K562 (cell line): ENCODE data around the gene PTGES3L. TPM values are rescaled to one million over a fixed set of nuclear protein-coding genes. Genes with fewer than 3 reads are reported as not detected.
A peak's percentile ranks its signal among the peaks of the same experiment; 100 is the strongest.

Experiments
- ATAC-seq: fragments of 200-7000 bp; cut with Tn5 transposase; 3 replicates; pipeline ENCODE4 v1.9.1; 2020; ENCODE audit warnings: moderate library complexity
- BruUV-seq: library from RNA; stranded (reverse); fragments of 400-500 nt; replicated peaks from 2 replicates; lab custom pipeline; 2021; lab: Mats Ljungman, UMichigan
- CTCF ChIA-PET: fragments of 300-600 bp; formaldehyde crosslinking; extraction: SDS; loops from one replicate; lab custom pipeline; 2021; ENCODE audit warnings: low intra/inter-chr PET ratio; lab: Yijun Ruan, JAX
- POLR2A ChIA-PET: fragments of 300-600, 350-650 bp; sonication (Branson Sonifier 250); formaldehyde crosslinking; extraction: SDS; loops from one replicate; lab custom pipeline; 2021; ENCODE audit warnings: antibody characterized with exemption, inconsistent platforms; lab: Yijun Ruan, JAX
- DNase-seq, 4 experiments: peaks; one replicate each; pipeline versions ENCODE4 v3.0.0 to v3.0.0-alpha.2; 2011 to 2018; ENCODE audit warnings: low spot score in 3 of 4, mixed read lengths in 3 of 4; ENCODE audit errors: extremely low read depth in 1 of 4
- FAIRE-seq: peaks from 2 replicates; lab custom pipeline; 2011; peaks lifted over from hg19 to GRCh38; lab: Jason Lieb, UNC
- H2AFZ ChIP-seq: 2 replicates; pipeline ENCODE4 v1.6.0; 2011; ENCODE audit warnings: low read depth, low read length, control low read depth, inconsistent platforms
- H3K27ac ChIP-seq: fragments of 200-600 bp; 3 replicates; pipeline ENCODE4 v1.8.0; 2011; ENCODE audit warnings: low read depth, mild to moderate bottlenecking, control low read depth, inconsistent platforms, low read length, moderate library complexity, mixed read lengths; ENCODE audit errors: extremely low read depth
- H3K27me3 ChIP-seq, 2 experiments: fragments of 300-600 bp in 1 of 2; 2 replicates in 1 of 2; 3 replicates in 1 of 2; pipeline versions ENCODE4 v1.6.0 to v1.8.0; 2011; ENCODE audit warnings: inconsistent platforms in 2 of 2, low read length in 2 of 2, mild to moderate bottlenecking in 1 of 2, mixed read lengths in 1 of 2, moderate library complexity in 1 of 2; ENCODE audit not compliant: control insufficient read depth in 2 of 2, insufficient read depth in 2 of 2
- H3K36me3 ChIP-seq: fragments of 300-600 bp; 3 replicates; pipeline ENCODE4 v1.8.0; 2011; ENCODE audit warnings: mild to moderate bottlenecking, low read length, inconsistent platforms; ENCODE audit not compliant: control insufficient read depth, insufficient read depth
- H3K4me1 ChIP-seq, 2 experiments: fragments of 200-600 bp in 1 of 2; replicated peaks in 1 of 2; 2 replicates in 1 of 2; 3 replicates in 1 of 2; pipeline versions ENCODE4 v1.5.1 to v1.8.0; 2011; ENCODE audit warnings: inconsistent platforms in 2 of 2, low read length in 2 of 2, mild to moderate bottlenecking in 1 of 2, mixed read lengths in 1 of 2, moderate library complexity in 1 of 2; ENCODE audit not compliant: control insufficient read depth in 2 of 2, insufficient read depth in 2 of 2
- H3K4me2 ChIP-seq: 2 replicates; pipeline ENCODE4 v1.6.1; 2011; ENCODE audit warnings: low read length, control low read depth, inconsistent platforms, mixed read lengths; ENCODE audit not compliant: insufficient read depth
- H3K4me3 ChIP-seq: fragments of 200-600 bp; sonication (generic), shearing (Covaris generic); 2 replicates; pipeline ENCODE4 v1.5.1; 2016; ENCODE audit warnings: control low read depth, inconsistent platforms
- H3K79me2 ChIP-seq: fragments of 200-600 bp; 3 replicates; pipeline ENCODE4 v1.8.0; 2011; ENCODE audit warnings: low read length, inconsistent platforms; ENCODE audit not compliant: control insufficient read depth, insufficient read depth
- H3K9ac ChIP-seq, 2 experiments: 2 replicates each; pipeline versions ENCODE4 v1.6.0 to v1.6.1; 2011; ENCODE audit warnings: low read depth in 2 of 2, low read length in 2 of 2, control low read depth in 1 of 2, inconsistent platforms in 1 of 2, mild to moderate bottlenecking in 1 of 2, mixed read lengths in 1 of 2; ENCODE audit not compliant: insufficient read depth in 1 of 2
- H3K9me1 ChIP-seq: one replicate; pipeline ENCODE4 v1.6.0; 2011; ENCODE audit warnings: inconsistent platforms, mild to moderate bottlenecking, low read length, moderate library complexity; ENCODE audit not compliant: control insufficient read depth, insufficient read depth
- H3K9me3 ChIP-seq: replicated peaks from 2 replicates; pipeline ENCODE4 v1.5.1; 2011; ENCODE audit warnings: low read depth, low read length, inconsistent platforms; ENCODE audit not compliant: control insufficient read depth, insufficient read depth
- H4K20me1 ChIP-seq: replicated peaks from 2 replicates; pipeline ENCODE4 v1.6.1; 2011; ENCODE audit warnings: low read length, inconsistent platforms, mixed read lengths; ENCODE audit not compliant: control insufficient read depth, insufficient read depth
- ARID2 ChIP-seq: fragments of 450-650 bp; IDR thresholded peaks from 2 replicates; pipeline ENCODE4 v1.6.1; 2017; ENCODE audit warnings: antibody characterized with exemption, mild to moderate bottlenecking
- DDX20 ChIP-seq: fragments of 450-650 bp; IDR thresholded peaks from 2 replicates; pipeline ENCODE4 v1.6.1; 2016; ENCODE audit warnings: missing genetic modification characterization, low read depth, mild to moderate bottlenecking, missing compliant biosample characterization, moderate library complexity
- DIDO1 ChIP-seq: fragments of 450-650 bp; IDR thresholded peaks from 2 replicates; pipeline ENCODE4 v1.6.1; 2016; ENCODE audit warnings: low read depth, missing biosample characterization, missing genetic modification characterization
- ETV1 ChIP-seq: fragments of 450-650 bp; conservative IDR thresholded peaks from 2 replicates; pipeline ENCODE4 v1.6.1; 2016; ENCODE audit warnings: missing genetic modification characterization, control low read depth, low read depth, missing compliant biosample characterization
- FOS ChIP-seq: IDR thresholded peaks from 3 replicates; pipeline ENCODE4 v1.6.1; 2011; ENCODE audit not compliant: insufficient read length; ENCODE audit errors: extremely low read depth
- FOXJ3 ChIP-seq: sonication (generic); formaldehyde crosslinking; IDR thresholded peaks from 2 replicates; pipeline ENCODE4 v1.4.0; 2020; ENCODE audit warnings: mild to moderate bottlenecking, missing genetic modification reagents
- HDAC6 ChIP-seq: IDR thresholded peaks from 2 replicates; pipeline ENCODE4 v1.6.1; 2012; ENCODE audit warnings: low read depth, mild to moderate bottlenecking, control low read depth, inconsistent platforms, low read length, moderate library complexity
- HMG20A ChIP-seq: fragments of 450-650 bp; formaldehyde crosslinking; conservative IDR thresholded peaks from 2 replicates; pipeline ENCODE4 v1.4.0; 2020; ENCODE audit warnings: mild to moderate bottlenecking, mixed read lengths
- RCOR1 ChIP-seq, 2 experiments: IDR thresholded peaks; 2 replicates each; pipeline ENCODE4 v1.6.1; 2012; ENCODE audit warnings: low read depth in 2 of 2, low read length in 2 of 2, borderline replicate concordance in 1 of 2, improper control_type of control experiment in 1 of 2
- SAFB ChIP-seq: fragments of 200-400 bp; formaldehyde crosslinking; IDR thresholded peaks from 2 replicates; pipeline ENCODE4 v1.6.1; 2017; ENCODE audit warnings: low read depth, low read length, borderline replicate concordance
- SMARCA4 ChIP-seq: fragments of 450-650 bp; IDR thresholded peaks from 2 replicates; pipeline ENCODE4 v1.6.1; 2016
- ZNF133 ChIP-seq: fragments of 250-450 bp; sonication (Bioruptor Pico); IDR thresholded peaks from 2 replicates; pipeline ENCODE4 v1.4.0; 2020; ENCODE audit warnings: mild to moderate bottlenecking
- ZNF696 ChIP-seq: fragments of 250-450 bp; sonication (Bioruptor Pico); conservative IDR thresholded peaks from 2 replicates; pipeline ENCODE4 v1.4.0; 2020; ENCODE audit warnings: mild to moderate bottlenecking, moderate library complexity
- ZNF699 ChIP-seq: fragments of 250-450 bp; sonication (Bioruptor Pico); IDR thresholded peaks from 2 replicates; pipeline ENCODE4 v1.8.0; 2021; ENCODE audit warnings: mild to moderate bottlenecking, moderate library complexity; ENCODE audit not compliant: insufficient replicate concordance
- ZNF707 ChIP-seq: fragments of 250-450 bp; sonication (Bioruptor Pico); conservative IDR thresholded peaks from 2 replicates; pipeline ENCODE4 v1.8.0; 2022; ENCODE audit warnings: inconsistent platforms, mild to moderate bottlenecking, moderate library complexity
- WGBS: fragments of 100-300 bp; shearing (Covaris generic); methylation state at CpG from one replicate; pipeline ENCODE4 v1.1.6; 2016; ENCODE audit warnings: low coverage, mixed read lengths; ENCODE audit not compliant: insufficient coverage; ENCODE audit errors: missing lambda C conversion rate; 5-methylcytosine and 5-hydroxymethylcytosine counted together
- in situ Hi-C: fragments of 300-500 bp; cut with MboI; formaldehyde crosslinking; loops from 4 replicates; pipeline ENCODE4 v1.15.0; 2018; ENCODE audit warnings: inconsistent platforms, mixed read lengths
- intact Hi-C: fragments of 100-400 bp; cut with micrococcal nuclease; formaldehyde crosslinking; loops from 2 replicates; pipeline ENCODE4 v1.14.2; 2022
- polyA plus RNA-seq, 8 experiments: library from polyadenylated mRNA; depleted of rRNA in 4 of 8; stranded (reverse) in 5 of 8; unstranded in 3 of 8; fragments of >200 nt; fragmentation: Nextera tagmentation in 2 of 8; fragmentation: Illumina TruSeq in 1 of 8; extraction: Ambion mirVana in 2 of 8; extraction: Trizol in 1 of 8; gene quantifications; 2 replicates each; pipeline versions ENCODE4 v1.2.1 to v1.2.3, GENCODE V29; 2011 to 2014; ENCODE audit warnings: inconsistent platforms in 1 of 8, missing spikeins in 1 of 8
- total RNA-seq, 7 experiments: library from RNA; depleted of rRNA in 6 of 7; stranded (reverse); fragments of >200 nt in 6 of 7; fragmentation: Illumina TruSeq in 2 of 7; extraction: Trizol in 2 of 7; gene quantifications; 2 replicates each; pipeline versions ENCODE4 v1.2.1 to v1.2.3, GENCODE V29; 2011 to 2021; ENCODE audit warnings: low replicate concordance in 1 of 7
- TF ChIP-seq, protein P1 (sequence below): fragments of 450-650 bp; conservative IDR thresholded peaks from 2 replicates; pipeline ENCODE4 v1.6.1; 2016; ENCODE audit warnings: missing genetic modification characterization, low read depth, mild to moderate bottlenecking, missing compliant biosample characterization, moderate library complexity
- TF ChIP-seq, protein P2 (sequence below): sonication (generic); formaldehyde crosslinking; IDR thresholded peaks from 2 replicates; pipeline ENCODE4 v1.8.1; 2023; ENCODE audit warnings: mild to moderate bottlenecking, missing genetic modification reagents

PTGES3L gene
- total and polyA plus RNA-seq, 9 of the 15 experiments (the other 6 are each of a cell fraction or from before 2014, with no cell fraction given), result 6.0 to 16.0 (median 9.6) TPM

DNA sequence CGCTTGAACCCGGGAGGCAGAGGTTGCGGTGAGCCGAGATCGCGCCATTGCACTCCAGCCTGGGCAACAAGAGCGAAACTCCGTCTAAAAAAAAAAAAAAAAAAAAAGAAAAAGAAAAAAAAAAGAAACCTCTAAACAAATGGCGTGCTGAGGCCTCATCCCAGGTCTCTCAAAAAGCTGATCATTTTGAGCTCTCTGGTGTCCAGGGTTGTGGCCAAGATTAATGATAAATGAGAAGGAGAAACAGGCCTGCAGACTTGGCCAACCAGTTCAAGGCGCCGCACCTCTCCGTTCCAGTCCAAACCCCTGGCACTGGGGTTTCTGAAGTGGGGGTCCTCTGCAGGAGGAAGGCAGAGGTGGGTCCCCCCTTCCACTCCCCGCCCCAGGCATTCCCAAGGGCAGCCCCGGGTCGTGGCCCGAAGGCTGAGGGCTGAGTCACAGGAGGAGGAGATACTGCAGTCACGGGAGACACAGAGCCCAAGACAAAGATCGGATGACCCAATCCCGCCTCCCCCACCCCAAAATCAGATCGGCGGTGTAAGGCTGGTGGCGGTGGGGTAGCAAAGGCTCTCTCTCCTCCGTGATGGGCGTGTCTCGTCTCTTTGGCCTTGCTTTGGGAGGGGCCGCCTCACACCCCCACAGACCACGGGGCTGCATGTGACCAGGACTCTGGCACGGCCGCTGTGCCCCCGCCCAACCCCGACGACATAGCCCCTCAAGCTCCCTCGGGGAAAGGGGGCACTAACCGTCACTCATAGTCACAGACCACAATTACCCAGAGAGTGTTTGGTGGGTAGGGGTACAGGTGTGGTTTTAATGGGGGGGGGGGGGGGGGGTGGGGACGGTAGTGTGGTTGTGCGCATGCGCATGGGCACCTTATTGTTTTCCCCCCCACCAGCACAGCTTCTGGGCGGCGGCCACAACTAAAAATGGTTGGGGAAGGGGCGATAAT is 41.2 kb upstream of the PTGES3L start:
- Histone ChIP-seq H3K4me1 (peaks cover 27 to 64% of the 10 kb centered on the region in 2 experiments), H3K27ac (peak overlapping the region; percentile 83), H3K9ac (peak overlapping the region; percentile 68 to 96), H4K20me1 (peaks cover 10% of the 10 kb centered on the region; the same call in 1 of the 2 replicates), H3K9me3 (no peaks in the 10 kb centered on the region), H3K36me3 (peaks cover 30% of the 10 kb centered on the region; the same call in 2 of the 3 replicates), H3K4me2 (peak overlapping the region; percentile 99), H2AFZ (peak overlapping the region; percentile 94), H3K79me2 (peaks cover 40% of the 10 kb centered on the region), H3K9me1 (peaks cover 10% of the 10 kb centered on the region), H3K27me3 (no peaks in the 10 kb centered on the region), H3K4me3 (peak overlapping the region; percentile 87)
- POLR2A ChIA-PET, result interaction anchor here (0.7 to 6.7 kb wide), 8 partner anchors 9 to 347 kb away, joined by 3 to 79 read pairs (median 6); partner anchors contain the start of gene RPL27
- BruUV-seq, result no TSS peak
- in situ Hi-C loops, result no loop called here
- peak; percentile 86 for FAIRE-seq
- peak; percentile 83 to 94 (median 87) for DNase-seq
- CTCF ChIA-PET, result no interaction called here
- intact Hi-C loops, result no loop called here
- WGBS, result 2% methylated on average over 23 of the region's 40 CpGs
- ATAC-seq, result peak; percentile 69
- TF ChIP-seq ZNF696 (CRISPR knock-in tag) (no peak), HDAC6 (no peak), DDX20 (no peak), ZNF699 (CRISPR knock-in tag) (no peak), SMARCA4 (peak; percentile 91), ETV1 (tag) (0 out of 2 replicates have a peak, but pooled peaks have one; percentile 53), RCOR1 (IDR thresholded peaks at IDR 0.05; ENCODE audit: borderline replicate concordance in 1 of 2, low read depth in 2 of 2, low read length in 2 of 2) (peak; percentile 69 to 98; a peak in 3 of 4 replicates), FOS (peak; percentile 10), HMG20A (no peak), DIDO1 (tag) (no peak), ZNF707 (CRISPR knock-in tag) (no peak), ARID2 (no peak), FOXJ3 (CRISPR knock-in tag) (no peak), SAFB (no peak), ZNF133 (no peak)
- TF ChIP-seq, protein P1, sequence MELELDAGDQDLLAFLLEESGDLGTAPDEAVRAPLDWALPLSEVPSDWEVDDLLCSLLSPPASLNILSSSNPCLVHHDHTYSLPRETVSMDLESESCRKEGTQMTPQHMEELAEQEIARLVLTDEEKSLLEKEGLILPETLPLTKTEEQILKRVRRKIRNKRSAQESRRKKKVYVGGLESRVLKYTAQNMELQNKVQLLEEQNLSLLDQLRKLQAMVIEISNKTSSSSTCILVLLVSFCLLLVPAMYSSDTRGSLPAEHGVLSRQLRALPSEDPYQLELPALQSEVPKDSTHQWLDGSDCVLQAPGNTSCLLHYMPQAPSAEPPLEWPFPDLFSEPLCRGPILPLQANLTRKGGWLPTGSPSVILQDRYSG (tag), result no peak
- TF ChIP-seq, protein P2, sequence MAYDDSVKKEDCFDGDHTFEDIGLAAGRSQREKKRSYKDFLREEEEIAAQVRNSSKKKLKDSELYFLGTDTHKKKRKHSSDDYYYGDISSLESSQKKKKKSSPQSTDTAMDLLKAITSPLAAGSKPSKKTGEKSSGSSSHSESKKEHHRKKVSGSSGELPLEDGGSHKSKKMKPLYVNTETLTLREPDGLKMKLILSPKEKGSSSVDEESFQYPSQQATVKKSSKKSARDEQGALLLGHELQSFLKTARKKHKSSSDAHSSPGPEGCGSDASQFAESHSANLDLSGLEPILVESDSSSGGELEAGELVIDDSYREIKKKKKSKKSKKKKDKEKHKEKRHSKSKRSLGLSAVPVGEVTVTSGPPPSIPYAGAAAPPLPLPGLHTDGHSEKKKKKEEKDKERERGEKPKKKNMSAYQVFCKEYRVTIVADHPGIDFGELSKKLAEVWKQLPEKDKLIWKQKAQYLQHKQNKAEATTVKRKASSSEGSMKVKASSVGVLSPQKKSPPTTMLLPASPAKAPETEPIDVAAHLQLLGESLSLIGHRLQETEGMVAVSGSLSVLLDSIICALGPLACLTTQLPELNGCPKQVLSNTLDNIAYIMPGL, result no peak
